Natural killer cell treated with Interleukin-12 subunit alpha and Interleukin-12 subunit beta and Interleukin-15 and Interleukin-18, amount 100 ng/mL, for 72 hours (primary cell): ENCODE data around the gene MINDY3. TPM values are rescaled to one million over a fixed set of nuclear protein-coding genes. Genes with fewer than 3 reads are reported as not detected.
A peak's percentile ranks its signal among the peaks of the same experiment; 100 is the strongest.
"Not testable (repeated sequence)": the region's sequence is repeated elsewhere in the genome, so short reads cannot be mapped to it uniquely, and the experiment has no call there.

Experiments
- ATAC-seq, 2 donors: fragments of 150-1000 bp; cut with Tn5 transposase in 1 of 2; sonication (Bioruptor Pico), chemical (Tn5 transposase) in 1 of 2; 2 replicates each; pipeline ENCODE4 v1.10.0; 2021
- DNase-seq: peaks from one replicate; pipeline ENCODE4 v3.0.0; 2022; ENCODE audit warnings: low spot score
- H3K27ac Mint-ChIP-seq, 2 donors: 1 replicate in 1 of 2; 2 replicates in 1 of 2; pipeline ENCODE4 v1.8.0; 2022; ENCODE audit warnings: mixed read lengths in 2 of 2, mild to moderate bottlenecking in 1 of 2, moderate library complexity in 1 of 2
- H3K27me3 Mint-ChIP-seq, 2 donors: 1 replicate in 1 of 2; 2 replicates in 1 of 2; pipeline ENCODE4 v1.8.0; 2022; ENCODE audit warnings: mixed read lengths in 2 of 2
- H3K36me3 Mint-ChIP-seq: one replicate; pipeline ENCODE4 v1.8.0; 2022; ENCODE audit warnings: mixed read lengths
- H3K4me1 Mint-ChIP-seq, 2 donors: 1 replicate in 1 of 2; 2 replicates in 1 of 2; pipeline ENCODE4 v1.8.0; 2022; ENCODE audit warnings: low read depth in 2 of 2, mixed read lengths in 2 of 2, mild to moderate bottlenecking in 1 of 2
- H3K4me3 Mint-ChIP-seq: one replicate; pipeline ENCODE4 v1.8.0; 2022; ENCODE audit warnings: mixed read lengths
- H3K9me3 Mint-ChIP-seq: 2 replicates; pipeline ENCODE4 v1.8.0; 2022; ENCODE audit warnings: mixed read lengths
- total RNA-seq, 2 donors: library from RNA; stranded (reverse); gene quantifications; one replicate each; pipeline ENCODE4 v1.2.3, GENCODE V29; 2022

MINDY3 gene
- total RNA-seq, 2 donors from 2014 or later, result 25.9 to 34.2 TPM

DNA sequence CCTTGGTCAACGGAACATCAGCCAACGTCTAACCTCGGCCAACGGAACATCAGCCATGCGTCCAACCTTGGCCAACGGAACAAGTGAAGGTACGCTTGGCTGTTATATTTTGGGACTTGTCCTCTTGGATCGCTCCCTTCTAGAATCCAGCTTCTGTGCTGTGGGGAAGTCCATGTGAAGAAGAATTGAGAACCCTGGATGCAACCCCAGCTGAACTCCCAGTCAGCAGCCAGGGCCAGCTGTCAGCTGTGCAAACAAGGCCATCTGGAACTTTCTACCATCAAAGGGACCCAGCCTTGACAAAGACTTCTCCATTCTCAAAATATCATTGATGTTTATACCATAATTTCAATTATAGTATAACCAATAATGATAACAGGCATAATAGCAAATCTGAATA is 97.3 kb downstream of the MINDY3 start:
- Mint-ChIP-seq H3K27ac (no peak overlapping the region), H3K9me3 (peaks cover 8% of the 10 kb centered on the region), H3K36me3 (peaks cover 4% of the 10 kb centered on the region), H3K27me3 (peaks cover 5 to 14% of the 10 kb centered on the region in 2 donors), H3K4me3 (no peak overlapping the region), H3K4me1 (no peaks in the 10 kb centered on the region)
- ATAC-seq (no peak), DNase-seq (no peak)

DNA sequence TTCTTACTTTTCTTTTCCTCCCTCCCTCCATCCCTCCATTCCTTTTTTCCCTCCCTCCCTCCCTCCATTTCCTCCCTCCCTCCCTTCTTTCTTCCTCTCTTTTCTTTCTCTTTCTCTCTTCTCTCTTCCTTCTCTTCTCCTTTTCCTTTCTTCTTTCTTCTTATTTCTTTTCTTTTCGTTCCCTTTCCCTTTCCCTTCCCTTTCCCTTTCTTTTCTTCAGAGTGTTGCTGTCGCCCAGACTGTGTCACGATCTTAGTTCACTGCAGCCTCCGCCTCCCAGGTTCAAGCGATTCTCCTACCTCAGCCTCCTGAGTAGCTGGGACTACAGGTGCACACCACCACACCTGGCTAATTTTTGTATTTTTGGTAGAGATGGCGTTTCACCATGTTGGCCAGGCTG is 98.1 kb downstream of the MINDY3 start:
- H3K36me3 Mint-ChIP-seq, H3K4me3 Mint-ChIP-seq, H3K4me1 Mint-ChIP-seq, ATAC-seq, DNase-seq, H3K9me3 Mint-ChIP-seq, H3K27ac Mint-ChIP-seq: not testable (repeated sequence)
- H3K27me3 Mint-ChIP-seq, result peaks cover 5 to 14% of the 10 kb centered on the region in 2 donors

DNA sequence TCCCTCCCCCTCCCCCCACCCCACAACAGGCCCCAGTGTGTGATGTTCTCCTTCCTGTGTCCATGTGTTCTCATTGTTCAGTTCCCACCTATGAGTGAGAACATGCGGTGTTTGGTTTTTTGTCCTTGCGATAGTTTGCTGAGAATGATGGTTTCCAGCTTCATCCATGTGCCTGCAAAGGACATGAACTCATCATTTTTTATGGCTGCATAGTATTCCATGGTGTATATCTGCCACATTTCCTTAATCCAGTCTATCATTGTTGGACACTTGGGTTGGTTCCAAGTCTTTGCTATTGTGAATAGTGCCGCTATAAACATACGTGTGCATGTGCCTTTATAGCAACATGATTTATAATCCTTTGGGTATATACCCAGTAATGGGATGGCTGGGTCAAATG is 99.1 kb downstream of the MINDY3 start:
- not testable (repeated sequence) for H3K36me3 Mint-ChIP-seq, H3K4me3 Mint-ChIP-seq, H3K4me1 Mint-ChIP-seq, ATAC-seq, H3K9me3 Mint-ChIP-seq, DNase-seq, H3K27ac Mint-ChIP-seq
- H3K27me3 Mint-ChIP-seq, result peaks cover 12 to 22% of the 10 kb centered on the region in 2 donors

DNA sequence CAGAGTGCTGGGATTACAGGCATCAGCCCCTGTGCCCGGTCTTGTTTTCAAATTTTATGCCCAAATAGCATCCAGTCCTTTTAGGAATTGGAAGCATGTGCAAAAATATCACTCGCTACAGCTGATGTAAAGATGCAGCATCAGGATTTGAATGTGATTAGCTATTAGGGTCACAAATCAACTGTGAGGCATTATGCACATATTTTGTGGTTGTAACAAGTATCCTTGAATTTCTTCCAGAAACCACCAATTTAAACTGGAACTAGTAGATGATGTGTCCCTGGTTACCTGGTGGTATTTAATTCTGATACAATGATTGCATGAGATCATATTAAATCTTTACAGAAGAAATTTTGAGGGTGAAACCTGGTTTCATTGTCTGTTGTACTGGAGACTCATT is 99.6 kb downstream of the MINDY3 start:
- DNase-seq (no peak), ATAC-seq (no peak)
- peaks cover 4% of the 10 kb centered on the region for H3K36me3 Mint-ChIP-seq
- no peak overlapping the region for H3K27ac Mint-ChIP-seq
- peaks cover 13 to 27% of the 10 kb centered on the region in 2 donors for H3K27me3 Mint-ChIP-seq
- H3K4me3 Mint-ChIP-seq, result no peak overlapping the region
- peaks cover 8% of the 10 kb centered on the region for H3K9me3 Mint-ChIP-seq
- H3K4me1 Mint-ChIP-seq, result no peaks in the 10 kb centered on the region

DNA sequence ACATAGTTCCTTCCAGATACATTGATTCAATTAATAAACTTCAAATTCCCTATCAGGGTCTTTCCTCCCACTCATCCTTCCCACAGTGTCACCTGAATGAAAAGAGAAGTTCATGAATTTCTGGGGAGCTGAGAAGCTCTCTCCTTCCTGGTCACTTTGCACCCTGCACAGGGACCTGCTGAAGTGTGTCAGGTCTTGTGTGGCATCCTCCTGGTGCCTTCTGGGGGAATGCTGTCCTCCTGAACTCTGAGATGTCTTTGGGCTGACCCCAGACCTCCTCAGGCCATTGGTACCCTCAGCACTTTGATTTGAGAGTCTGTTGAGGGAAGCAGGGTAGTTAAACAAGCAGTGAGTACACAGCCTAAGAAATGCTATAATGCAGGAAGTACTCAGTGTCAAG is 101.0 kb downstream of the MINDY3 start:
- Mint-ChIP-seq H3K27ac (no peak overlapping the region), H3K9me3 (peaks cover under 1% of the 10 kb centered on the region), H3K27me3 (peaks cover 15 to 32% of the 10 kb centered on the region in 2 donors), H3K4me3 (no peak overlapping the region), H3K4me1 (no peaks in the 10 kb centered on the region), H3K36me3 (peaks cover 1% of the 10 kb centered on the region)
- ATAC-seq (peak in 1 of 2 donors; percentile 55), DNase-seq (no peak)

DNA sequence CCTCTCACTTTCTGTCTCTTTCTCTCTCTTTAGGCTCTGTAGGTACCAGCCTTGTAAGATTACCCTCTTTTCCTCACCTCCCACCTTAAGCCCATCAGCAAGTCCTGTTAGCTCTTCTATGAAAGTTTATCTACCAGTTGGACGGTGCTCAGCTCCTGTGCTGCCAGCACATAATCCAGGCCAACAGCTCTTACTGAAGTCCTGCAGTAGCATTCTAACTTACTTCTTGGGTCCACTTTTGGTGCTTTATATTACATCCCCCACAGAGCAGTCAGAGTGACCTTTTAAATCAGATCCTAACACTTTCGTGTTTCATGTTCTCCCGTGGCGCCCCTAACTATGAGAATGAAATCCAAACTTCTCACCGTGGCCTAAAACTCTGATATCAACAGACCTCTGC is 101.7 kb downstream of the MINDY3 start:
- Mint-ChIP-seq H3K27ac (no peak overlapping the region), H3K4me3 (no peak overlapping the region), H3K4me1 (no peaks in the 10 kb centered on the region), H3K9me3 (no peaks in the 10 kb centered on the region), H3K27me3 (peaks cover 16 to 32% of the 10 kb centered on the region in 2 donors), H3K36me3 (no peaks in the 10 kb centered on the region)
- DNase-seq, result no peak
- no peak for ATAC-seq

DNA sequence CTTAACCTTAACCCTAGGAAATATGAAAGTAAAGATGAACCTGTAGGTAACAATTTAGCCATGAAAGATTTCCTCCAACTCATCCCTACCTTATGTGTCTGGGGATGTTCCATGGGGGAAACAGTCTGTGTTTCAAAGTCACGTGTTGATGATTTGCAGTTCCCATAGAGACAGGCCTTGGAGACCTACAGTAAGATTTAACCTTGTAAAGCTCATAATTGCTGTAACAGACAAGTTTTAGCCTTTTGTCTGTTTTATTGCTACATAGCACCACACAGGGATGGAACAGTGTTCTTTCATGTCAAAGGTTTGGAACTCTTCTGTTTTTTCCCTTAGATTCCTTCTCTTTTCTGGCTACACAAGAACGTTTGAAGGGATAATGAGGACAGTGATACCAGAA is 105.4 kb downstream of the MINDY3 start:
- no peaks in the 10 kb centered on the region for H3K9me3 Mint-ChIP-seq
- DNase-seq (no peak), ATAC-seq (no peak)
- peaks cover 19 to 37% of the 10 kb centered on the region in 2 donors for H3K27me3 Mint-ChIP-seq
- H3K36me3 Mint-ChIP-seq, result no peaks in the 10 kb centered on the region
- H3K4me1 Mint-ChIP-seq, result no peaks in the 10 kb centered on the region
- no peak overlapping the region for H3K27ac Mint-ChIP-seq
- H3K4me3 Mint-ChIP-seq, result no peak overlapping the region

DNA sequence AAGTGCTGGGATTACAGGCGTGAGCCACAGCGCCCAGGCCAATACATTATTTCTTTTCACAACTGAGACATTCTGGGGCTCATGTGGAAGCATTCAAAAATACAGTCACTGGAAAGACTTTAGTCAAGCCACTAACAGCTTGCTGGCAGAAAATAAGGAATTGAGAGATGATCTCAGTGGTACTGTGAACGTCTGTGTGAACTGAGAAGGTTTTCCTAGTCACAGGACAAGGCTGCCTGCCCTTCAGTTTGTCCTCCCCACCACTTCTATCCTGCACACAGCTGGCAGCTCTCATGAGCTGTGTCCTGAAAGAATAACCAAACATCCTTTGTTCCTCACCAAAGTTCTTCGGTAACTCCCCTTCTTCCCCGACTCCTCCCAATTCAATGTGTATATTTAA is 109.3 kb downstream of the MINDY3 start:
- Mint-ChIP-seq H3K4me3 (no peak overlapping the region), H3K4me1 (no peaks in the 10 kb centered on the region), H3K36me3 (no peaks in the 10 kb centered on the region), H3K27ac (no peak overlapping the region), H3K9me3 (no peaks in the 10 kb centered on the region), H3K27me3 (peaks cover 18 to 33% of the 10 kb centered on the region in 2 donors)
- no peak for DNase-seq
- no peak for ATAC-seq

DNA sequence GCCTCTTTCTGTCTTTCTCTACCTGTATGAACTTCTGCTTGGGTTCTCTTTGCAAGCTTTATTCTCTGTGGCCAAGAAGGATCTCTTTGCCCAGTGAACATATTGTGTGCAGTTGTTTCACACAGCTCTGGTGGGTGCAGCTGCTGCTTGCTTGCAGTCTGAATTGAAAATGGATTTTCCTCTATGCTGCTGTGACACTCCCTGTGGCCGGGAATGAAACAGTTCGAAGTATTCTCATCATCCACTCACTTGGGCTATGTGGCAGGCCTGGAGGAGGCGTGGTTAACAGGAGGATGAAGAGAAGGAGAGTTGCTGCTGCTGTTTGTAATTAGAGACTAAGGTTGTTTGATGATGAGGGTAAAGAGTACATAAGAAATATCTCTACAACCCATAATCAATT is 112.2 kb downstream of the MINDY3 start:
- Mint-ChIP-seq H3K4me1 (no peaks in the 10 kb centered on the region), H3K9me3 (no peaks in the 10 kb centered on the region), H3K27me3 (peaks cover 15 to 31% of the 10 kb centered on the region in 2 donors), H3K4me3 (no peak overlapping the region), H3K27ac (no peak overlapping the region), H3K36me3 (no peaks in the 10 kb centered on the region)
- no peak for DNase-seq
- no peak for ATAC-seq

DNA sequence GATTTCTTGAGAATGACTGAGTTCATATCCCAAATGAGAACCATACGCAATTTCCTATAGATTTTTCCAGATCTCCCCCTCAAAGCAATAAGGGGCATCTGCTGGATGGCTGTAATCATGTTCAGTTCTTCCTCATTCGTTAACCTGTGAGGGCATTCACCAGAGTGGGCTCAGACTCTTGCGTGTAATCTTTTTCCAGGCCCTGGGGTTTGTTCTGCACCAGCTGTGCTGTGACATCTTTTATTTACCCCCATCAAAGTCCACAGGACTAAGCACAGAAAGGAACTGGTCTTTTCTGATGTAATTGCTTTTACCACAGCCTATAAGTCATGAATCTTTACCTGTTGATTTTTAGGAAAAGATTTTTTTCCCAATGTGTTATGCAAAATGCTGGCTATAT is 112.7 kb downstream of the MINDY3 start:
- H3K27ac Mint-ChIP-seq, result no peak overlapping the region
- DNase-seq (no peak), ATAC-seq (no peak)
- H3K36me3 Mint-ChIP-seq, result no peaks in the 10 kb centered on the region
- H3K4me1 Mint-ChIP-seq, result no peaks in the 10 kb centered on the region
- H3K27me3 Mint-ChIP-seq, result peaks cover 10 to 31% of the 10 kb centered on the region in 2 donors
- H3K9me3 Mint-ChIP-seq, result no peaks in the 10 kb centered on the region
- no peak overlapping the region for H3K4me3 Mint-ChIP-seq

DNA sequence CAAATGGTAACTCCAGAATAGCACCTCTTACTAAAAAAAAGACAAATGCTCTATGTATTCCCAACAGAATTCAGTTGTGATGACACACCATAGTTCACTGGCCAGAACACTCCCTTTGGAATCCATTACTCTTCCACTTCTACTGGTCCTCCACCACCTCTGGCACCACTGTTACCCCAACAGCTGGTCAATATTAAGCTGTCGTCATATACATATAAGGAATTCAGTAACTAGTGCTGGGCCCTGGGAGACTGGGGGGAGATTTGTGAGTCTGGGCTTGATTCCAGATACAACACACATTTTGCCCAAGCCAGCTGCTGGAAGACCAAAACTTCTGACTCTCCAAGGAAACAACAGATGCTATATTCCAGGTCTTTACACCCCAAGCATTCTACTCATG is 114.6 kb downstream of the MINDY3 start:
- Mint-ChIP-seq H3K4me3 (no peak overlapping the region), H3K27ac (no peak overlapping the region), H3K36me3 (no peaks in the 10 kb centered on the region), H3K4me1 (no peaks in the 10 kb centered on the region), H3K9me3 (no peaks in the 10 kb centered on the region), H3K27me3 (peaks cover 12 to 45% of the 10 kb centered on the region in 2 donors)
- no peak for DNase-seq
- no peak for ATAC-seq

DNA sequence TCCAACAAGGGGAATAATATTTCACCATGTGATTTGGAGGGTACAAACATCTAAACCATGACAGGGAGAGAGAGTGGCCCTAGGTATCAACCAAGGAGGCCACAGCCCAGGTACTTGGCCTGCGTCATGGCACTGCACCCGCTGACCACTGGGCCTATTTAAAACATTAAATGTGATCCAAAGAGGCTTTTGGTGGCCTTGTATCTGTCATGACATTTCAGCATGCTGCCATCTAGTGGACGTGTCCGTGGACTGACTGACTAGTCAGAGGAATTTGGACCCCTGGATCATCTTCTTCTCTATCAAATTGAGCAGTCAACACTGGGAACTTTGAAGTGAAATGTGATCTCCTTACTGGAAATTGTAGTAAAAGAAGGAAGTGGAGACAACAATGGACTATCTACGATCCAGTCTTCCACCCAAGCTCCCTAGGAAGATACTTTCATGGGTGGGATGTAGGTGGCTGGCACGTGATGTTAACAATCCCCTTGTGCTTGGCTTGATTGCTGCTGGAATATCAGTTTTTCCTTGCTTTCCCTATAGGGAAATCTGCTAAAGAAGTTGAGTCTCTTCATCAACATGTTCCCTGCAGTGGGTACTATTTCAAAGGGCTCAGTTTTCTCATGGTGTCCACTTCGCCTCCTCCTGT is 116.0 kb downstream of the MINDY3 start:
- H3K9me3 Mint-ChIP-seq, result no peaks in the 10 kb centered on the region
- H3K27me3 Mint-ChIP-seq, result peaks cover 11 to 34% of the 10 kb centered on the region in 2 donors
- no peak overlapping the region for H3K4me3 Mint-ChIP-seq
- no peak for DNase-seq
- no peaks in the 10 kb centered on the region for H3K4me1 Mint-ChIP-seq
- no peaks in the 10 kb centered on the region for H3K36me3 Mint-ChIP-seq
- H3K27ac Mint-ChIP-seq, result no peak overlapping the region
- ATAC-seq, result no peak

DNA sequence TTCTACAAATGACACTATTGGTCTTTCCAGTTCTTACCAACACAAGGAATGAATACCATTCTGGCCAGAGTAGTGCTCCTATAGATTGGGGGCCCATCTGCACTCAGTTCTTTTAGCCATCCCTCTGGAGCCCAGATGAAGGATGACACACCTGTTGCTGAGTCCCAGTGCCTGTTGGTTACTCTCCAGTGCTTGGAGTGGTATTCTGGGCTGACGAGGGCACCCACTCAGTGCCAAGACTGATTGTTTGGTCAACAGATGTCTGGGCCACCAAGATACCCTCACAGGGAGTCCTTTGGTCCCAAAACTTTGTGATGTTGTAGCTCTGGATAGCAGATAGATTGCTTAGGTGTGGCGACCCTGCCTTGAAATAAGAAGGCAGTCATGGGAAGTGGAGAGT is 116.9 kb downstream of the MINDY3 start:
- peaks cover 7 to 30% of the 10 kb centered on the region in 2 donors for H3K27me3 Mint-ChIP-seq
- ATAC-seq, result no peak

DNA sequence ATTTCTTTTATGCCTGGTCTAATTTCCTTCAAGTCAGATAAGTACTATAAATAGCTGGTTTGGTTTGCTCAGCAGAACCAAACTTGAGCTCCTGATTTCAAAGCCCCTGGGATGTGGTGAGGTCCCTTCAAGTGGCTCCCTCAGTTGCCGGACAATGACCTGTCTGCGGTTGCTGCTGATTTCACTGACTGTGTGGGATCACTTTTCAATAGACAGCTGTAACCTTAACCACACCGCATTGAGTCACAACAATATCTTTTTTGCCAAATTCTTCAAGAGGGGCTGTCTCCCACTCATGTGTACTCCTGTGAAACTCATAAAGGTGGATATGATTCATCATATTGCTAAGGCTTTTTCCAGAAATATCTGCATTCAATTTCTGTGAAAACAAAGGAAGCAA is 117.5 kb downstream of the MINDY3 start:
- Mint-ChIP-seq H3K4me3 (no peak overlapping the region), H3K36me3 (no peaks in the 10 kb centered on the region), H3K4me1 (no peaks in the 10 kb centered on the region), H3K27me3 (peaks cover 4 to 30% of the 10 kb centered on the region in 2 donors), H3K27ac (no peak overlapping the region), H3K9me3 (no peaks in the 10 kb centered on the region)
- no peak for ATAC-seq
- no peak for DNase-seq

More for the DNA sequence above, 116.9 kb downstream of the MINDY3 start:
- Mint-ChIP-seq H3K9me3 (no peaks in the 10 kb centered on the region), H3K4me3 (no peak overlapping the region), H3K4me1 (no peaks in the 10 kb centered on the region), H3K36me3 (no peaks in the 10 kb centered on the region), H3K27ac (no peak overlapping the region)
- DNase-seq, result no peak

DNA sequence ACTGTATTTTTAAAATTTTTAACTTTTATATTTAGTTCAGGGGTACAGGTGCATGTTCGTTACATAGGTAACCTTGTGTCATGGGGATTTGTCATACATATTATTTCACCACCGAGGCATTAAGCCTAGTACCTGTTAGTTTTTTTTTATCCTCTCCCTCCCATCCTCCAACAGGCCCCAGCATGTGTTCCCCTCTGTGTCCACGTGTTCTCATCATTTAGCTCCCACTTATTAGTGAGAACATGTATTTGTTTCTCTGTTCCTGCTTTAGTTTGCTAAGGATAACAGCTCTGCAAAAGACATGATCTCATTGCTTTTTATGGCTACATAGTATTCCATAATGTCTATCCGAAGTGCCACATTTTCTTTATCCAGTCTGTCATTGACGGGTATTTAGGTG is 118.2 kb downstream of the MINDY3 start:
- Mint-ChIP-seq H3K9me3 (no peaks in the 10 kb centered on the region), H3K4me1 (no peaks in the 10 kb centered on the region), H3K36me3 (no peaks in the 10 kb centered on the region), H3K27me3 (peaks cover 7 to 28% of the 10 kb centered on the region in 2 donors), H3K27ac (no peak overlapping the region), H3K4me3 (no peak overlapping the region)
- ATAC-seq (no peak), DNase-seq (no peak)
